Activated CD4-positive, alpha-beta memory T cell treated with anti-CD3 and anti-CD28 coated beads for 36 hours (primary cell): ENCODE results near the gene SGIP1. TPM values are rescaled to one million over a fixed set of nuclear protein-coding genes. Genes with fewer than 3 reads are reported as not detected.
"Not testable (repeated sequence)": the region's sequence is repeated elsewhere in the genome, so short reads cannot be mapped to it uniquely, and the experiment has no call there.

Experiments used
- CTCF ChIA-PET: fragments of 350-600 bp; sonication (Branson Sonifier 250); formaldehyde crosslinking; loops from one replicate; lab custom pipeline; 2021; ENCODE audit warnings: antibody characterized with exemption, inconsistent platforms; lab: Charles Lee
- POLR2A ChIA-PET: fragments of 350-600 bp; sonication (Branson Sonifier 250); formaldehyde crosslinking; loops from one replicate; lab custom pipeline; 2021; ENCODE audit warnings: antibody characterized with exemption; lab: Charles Lee
- DNase-seq: peaks from one replicate; pipeline ENCODE4 v3.0.0-alpha.2; 2020
- H3K27ac Mint-ChIP-seq: one replicate; pipeline ENCODE4 v1.8.0; 2021; ENCODE audit warnings: mixed read lengths
- H3K27me3 Mint-ChIP-seq: one replicate; pipeline ENCODE4 v1.8.0; 2021; ENCODE audit warnings: mixed read lengths
- H3K36me3 Mint-ChIP-seq: one replicate; pipeline ENCODE4 v1.8.0; 2021; ENCODE audit warnings: mixed read lengths
- H3K4me1 Mint-ChIP-seq: one replicate; pipeline ENCODE4 v1.8.0; 2021; ENCODE audit warnings: low read depth, mixed read lengths
- H3K4me3 Mint-ChIP-seq: one replicate; pipeline ENCODE4 v1.8.0; 2021; ENCODE audit warnings: mild to moderate bottlenecking, mixed read lengths
- H3K9me3 Mint-ChIP-seq: one replicate; pipeline ENCODE4 v1.8.0; 2021; ENCODE audit warnings: mixed read lengths
- intact Hi-C: fragments of 100-400 bp; cut with micrococcal nuclease; formaldehyde crosslinking; loops from one replicate; pipeline ENCODE4 v1.15.1; 2023
- total RNA-seq, 2 experiments: library from RNA; stranded (reverse); gene quantifications; one replicate each; pipeline ENCODE4 v1.2.3, GENCODE V29; 2021

SGIP1 gene
- total RNA-seq, 2 experiments from 2014 or later, result 0.05 TPM; not detected in 1

- CTCF ChIA-PET, result interaction anchor here (0.7 to 1.6 kb wide), 5 partner anchors 9 to 379 kb away, joined by 3 to 8 read pairs (median 4); no protein-coding TSS in a partner anchor
- peak overlapping the region; percentile 13 for H3K27ac Mint-ChIP-seq
- peak overlapping the region; percentile 7 for H3K4me3 Mint-ChIP-seq
- POLR2A ChIA-PET, result no interaction called here
- no peaks in the 10 kb centered on the region for H3K36me3 Mint-ChIP-seq
- intact Hi-C loops, result loop anchor here (1.0 to 2.0 kb wide), 3 partner anchors 18 to 211 kb away; no protein-coding TSS in a partner anchor
- peaks cover 33% of the 10 kb centered on the region for H3K4me1 Mint-ChIP-seq
- DNase-seq, result no peak
- no peaks in the 10 kb centered on the region for H3K27me3 Mint-ChIP-seq
- no peaks in the 10 kb centered on the region for H3K9me3 Mint-ChIP-seq
These were observed 236.3 kb downstream of the SGIP1 start for GRCh38 chr1:66770240-66770639.

- intact Hi-C loops, result loop anchor here (1.0 to 2.0 kb wide), 3 partner anchors 18 to 210 kb away; no protein-coding TSS in a partner anchor
- Mint-ChIP-seq H3K27me3 (no peaks in the 10 kb centered on the region), H3K4me1 (peaks cover 33% of the 10 kb centered on the region), H3K9me3 (no peaks in the 10 kb centered on the region), H3K36me3 (no peaks in the 10 kb centered on the region), H3K4me3 (peak overlapping the region; percentile 7), H3K27ac (peak overlapping the region; percentile 13)
- DNase-seq, result no peak
- ChIA-PET CTCF (interaction anchor here (1.0 to 1.6 kb wide), 3 partner anchors 9 to 160 kb away, joined by 3 to 8 read pairs (median 3); no protein-coding TSS in a partner anchor), POLR2A (no interaction called here)
These were observed 236.7 kb downstream of the SGIP1 start for GRCh38 chr1:66770694-66771093.

DNA sequence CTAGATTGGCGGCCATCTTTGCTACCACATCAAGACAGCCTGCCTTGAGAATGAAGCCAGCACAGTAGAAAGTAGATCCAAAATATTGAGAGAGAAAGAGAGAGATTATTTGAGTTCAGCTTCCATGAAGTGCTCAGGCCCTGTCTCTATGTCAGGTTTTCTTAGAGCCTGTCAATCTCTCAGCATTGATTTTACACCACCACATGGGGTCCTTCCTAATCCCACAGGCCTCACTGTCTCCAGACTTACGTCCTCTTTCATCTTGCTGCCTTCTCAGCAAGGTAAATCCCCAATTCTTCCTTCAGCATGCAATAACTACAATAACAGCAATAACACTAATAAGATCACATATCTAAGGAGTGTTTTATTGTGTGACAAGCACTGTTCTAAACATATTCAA is 239.3 kb downstream of the SGIP1 start:
- H3K27me3 Mint-ChIP-seq, result no peaks in the 10 kb centered on the region
- CTCF ChIA-PET, result interaction anchor here (0.7 kb wide), 1 partner anchor 20 kb away, joined by 3 read pairs; no protein-coding TSS in a partner anchor
- POLR2A ChIA-PET, result no interaction called here

GRCh38 chr1:66774438-66774837 is 240.5 kb downstream of the SGIP1 start:
- Mint-ChIP-seq H3K9me3 (no peaks in the 10 kb centered on the region), H3K27ac (no peak overlapping the region), H3K4me3 (no peak overlapping the region), H3K27me3 (peaks cover 2% of the 10 kb centered on the region), H3K36me3 (no peaks in the 10 kb centered on the region), H3K4me1 (peaks cover 22% of the 10 kb centered on the region)
- POLR2A ChIA-PET, result no interaction called here
- intact Hi-C loops, result no loop called here
- CTCF ChIA-PET, result no interaction called here
- DNase-seq, result no peak

More for the DNA sequence above, 239.3 kb downstream of the SGIP1 start:
- no peak overlapping the region for H3K27ac Mint-ChIP-seq
- H3K4me3 Mint-ChIP-seq, result no peak overlapping the region
- no peak for DNase-seq
- peaks cover 31% of the 10 kb centered on the region for H3K4me1 Mint-ChIP-seq
- no peaks in the 10 kb centered on the region for H3K9me3 Mint-ChIP-seq
- intact Hi-C loops, result no loop called here
- no peaks in the 10 kb centered on the region for H3K36me3 Mint-ChIP-seq

DNA sequence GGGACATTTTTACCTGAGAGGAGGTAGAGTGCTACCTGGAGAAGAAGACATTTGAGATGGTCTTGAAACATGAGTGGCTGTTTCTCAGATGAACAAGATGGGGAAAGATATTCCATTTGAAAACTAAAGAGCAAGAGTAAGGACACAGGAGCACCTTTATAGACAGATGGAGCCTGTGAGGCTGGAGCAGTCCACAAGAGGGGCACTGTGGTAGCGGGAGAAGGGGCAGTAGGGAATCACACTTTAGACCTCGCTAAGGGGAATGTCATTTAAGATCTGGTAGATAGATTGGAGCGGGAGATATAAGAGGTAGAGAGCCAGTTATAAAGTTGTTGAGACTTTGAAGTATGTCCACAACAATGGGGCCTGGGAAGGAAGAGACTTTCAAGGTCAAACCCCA is 241.7 kb downstream of the SGIP1 start:
- ChIA-PET POLR2A (interaction anchor here (0.6 kb wide), 1 partner anchor 274 kb away, joined by 3 read pairs; no protein-coding TSS in a partner anchor), CTCF (no interaction called here)
- peaks cover 10% of the 10 kb centered on the region for H3K4me1 Mint-ChIP-seq
- intact Hi-C loops, result no loop called here
- no peak for DNase-seq
- H3K27me3 Mint-ChIP-seq, result peaks cover 3% of the 10 kb centered on the region
- H3K27ac Mint-ChIP-seq, result no peak overlapping the region
- no peaks in the 10 kb centered on the region for H3K9me3 Mint-ChIP-seq
- no peaks in the 10 kb centered on the region for H3K36me3 Mint-ChIP-seq
- H3K4me3 Mint-ChIP-seq, result no peak overlapping the region

DNA sequence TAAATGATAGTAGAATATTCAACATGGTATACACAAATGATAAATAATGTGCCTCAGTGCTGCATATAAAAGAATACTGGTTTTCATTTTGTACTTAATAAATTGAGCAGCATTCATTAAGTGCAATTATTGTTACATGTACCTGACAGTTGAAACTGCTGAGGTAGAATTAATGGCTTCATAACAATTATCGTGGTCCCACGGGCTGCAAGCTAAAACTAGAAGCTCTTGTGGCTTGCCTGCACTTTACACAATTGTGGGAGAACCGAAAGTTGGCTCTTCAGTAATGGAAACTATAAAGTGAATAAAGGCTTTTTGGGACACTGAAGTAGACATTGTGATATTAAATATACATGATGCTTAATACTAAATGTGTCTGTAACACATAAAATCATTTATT is 243.9 kb downstream of the SGIP1 start:
- Mint-ChIP-seq H3K27ac (no peak overlapping the region), H3K27me3 (peaks cover 3% of the 10 kb centered on the region), H3K36me3 (no peaks in the 10 kb centered on the region), H3K4me1 (no peaks in the 10 kb centered on the region), H3K4me3 (no peak overlapping the region), H3K9me3 (no peaks in the 10 kb centered on the region)
- no peak for DNase-seq
- intact Hi-C loops, result no loop called here
- CTCF ChIA-PET, result interaction anchor here (2.1 kb wide), 1 partner anchor 12 kb away, joined by 9 read pairs; no protein-coding TSS in a partner anchor
- POLR2A ChIA-PET, result no interaction called here

DNA sequence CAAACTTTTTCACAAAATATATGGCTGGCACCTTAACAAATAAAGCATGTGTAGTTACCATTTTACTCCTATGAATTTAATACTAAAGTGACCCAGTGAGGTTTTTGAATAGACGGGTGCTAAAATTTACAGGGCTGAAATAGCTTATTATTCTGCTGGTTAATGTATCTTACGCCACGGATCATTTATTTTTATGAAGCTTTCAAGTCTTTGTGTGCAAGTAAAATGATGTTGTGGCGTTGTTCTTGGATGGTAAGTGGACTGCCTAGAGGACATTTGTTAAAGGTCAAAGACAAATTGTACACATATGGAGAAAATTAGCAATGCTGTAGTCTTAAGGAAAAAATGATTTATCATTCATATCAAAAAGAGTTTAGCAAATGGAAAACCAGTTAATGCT is 244.3 kb downstream of the SGIP1 start:
- POLR2A ChIA-PET, result no interaction called here
- H3K9me3 Mint-ChIP-seq, result no peaks in the 10 kb centered on the region
- H3K36me3 Mint-ChIP-seq, result no peaks in the 10 kb centered on the region
- no peak overlapping the region for H3K4me3 Mint-ChIP-seq
- H3K27ac Mint-ChIP-seq, result no peak overlapping the region
- peaks cover 3% of the 10 kb centered on the region for H3K27me3 Mint-ChIP-seq
- intact Hi-C loops, result no loop called here
- CTCF ChIA-PET, result interaction anchor here (2.1 kb wide), 1 partner anchor 13 kb away, joined by 9 read pairs; no protein-coding TSS in a partner anchor
- DNase-seq, result no peak
- no peaks in the 10 kb centered on the region for H3K4me1 Mint-ChIP-seq

DNA sequence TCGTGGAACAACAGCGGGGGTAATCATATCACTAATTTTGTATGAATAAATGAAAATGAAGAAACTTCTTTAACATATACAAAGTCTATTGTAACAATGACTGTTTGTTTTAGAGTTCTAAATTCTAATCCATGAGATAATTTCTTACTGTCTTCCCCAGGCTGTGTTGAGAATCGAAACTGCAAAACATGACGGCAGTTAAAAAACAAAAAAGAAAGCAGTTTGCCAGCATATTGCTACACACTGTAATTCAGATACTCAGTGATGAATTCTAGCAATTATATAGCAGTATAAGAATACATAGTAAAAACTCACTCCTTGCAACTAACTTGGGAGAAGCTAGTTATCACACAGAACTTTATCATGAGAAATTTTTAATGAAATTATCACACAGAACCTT is 245.0 kb downstream of the SGIP1 start:
- no peak for DNase-seq
- POLR2A ChIA-PET, result no interaction called here
- Mint-ChIP-seq H3K4me3 (no peak overlapping the region), H3K9me3 (no peaks in the 10 kb centered on the region), H3K36me3 (no peaks in the 10 kb centered on the region), H3K27ac (no peak overlapping the region), H3K27me3 (peaks cover 3% of the 10 kb centered on the region), H3K4me1 (no peaks in the 10 kb centered on the region)
- intact Hi-C loops, result no loop called here
- CTCF ChIA-PET, result interaction anchor here (1.0 kb wide), 1 partner anchor 9 kb away, joined by 3 read pairs; no protein-coding TSS in a partner anchor

DNA sequence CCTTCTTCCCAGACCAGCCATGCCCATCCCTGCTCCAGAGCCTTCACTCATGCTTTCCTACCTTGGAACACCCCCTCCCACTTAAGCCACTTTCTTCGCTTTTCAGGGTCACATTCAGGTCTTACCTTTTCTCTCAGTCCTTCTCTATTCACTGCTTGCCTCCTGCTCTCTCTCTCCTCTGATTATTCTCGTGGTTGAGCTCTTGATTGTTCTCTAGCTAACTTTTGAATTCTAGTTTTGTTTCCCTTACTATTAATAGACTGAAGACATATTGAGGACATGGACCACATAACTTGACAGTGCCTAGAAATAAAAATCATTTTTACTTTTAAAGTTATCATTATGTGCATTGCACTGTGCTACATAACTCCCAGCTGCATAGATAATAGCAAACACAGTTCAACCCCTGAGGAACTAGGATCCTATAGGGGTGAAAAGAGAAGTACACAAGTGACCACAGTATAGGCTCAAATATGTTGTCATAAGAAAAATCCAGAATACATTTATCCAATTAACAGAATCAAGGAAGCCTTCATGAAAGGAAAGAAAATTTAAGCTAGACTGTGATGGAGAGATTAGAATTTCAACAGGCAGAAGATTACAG is 245.6 kb downstream of the SGIP1 start:
- H3K36me3 Mint-ChIP-seq, result no peaks in the 10 kb centered on the region
- no peak overlapping the region for H3K4me3 Mint-ChIP-seq
- POLR2A ChIA-PET, result no interaction called here

GRCh38 chr1:66785800-66786199 is 251.8 kb downstream of the SGIP1 start:
- H3K9me3 Mint-ChIP-seq, intact Hi-C loops, POLR2A ChIA-PET, CTCF ChIA-PET, H3K4me3 Mint-ChIP-seq, H3K27me3 Mint-ChIP-seq, DNase-seq, H3K27ac Mint-ChIP-seq, H3K36me3 Mint-ChIP-seq: not testable (repeated sequence)
- peaks cover 14% of the 10 kb centered on the region for H3K4me1 Mint-ChIP-seq

More for the DNA sequence above, 245.6 kb downstream of the SGIP1 start:
- no peak overlapping the region for H3K27ac Mint-ChIP-seq
- intact Hi-C loops, result no loop called here
- CTCF ChIA-PET, result interaction anchor here (1.0 kb wide), 1 partner anchor 10 kb away, joined by 3 read pairs; no protein-coding TSS in a partner anchor
- H3K9me3 Mint-ChIP-seq, result peaks cover 4% of the 10 kb centered on the region
- H3K4me1 Mint-ChIP-seq, result no peaks in the 10 kb centered on the region
- H3K27me3 Mint-ChIP-seq, result peaks cover 3% of the 10 kb centered on the region
- DNase-seq, result no peak

- no peak overlapping the region for H3K4me3 Mint-ChIP-seq
- ChIA-PET POLR2A (no interaction called here), CTCF (no interaction called here)
- no peak for DNase-seq
- H3K4me1 Mint-ChIP-seq, result peaks cover 14% of the 10 kb centered on the region
- no peaks in the 10 kb centered on the region for H3K36me3 Mint-ChIP-seq
- no peaks in the 10 kb centered on the region for H3K27me3 Mint-ChIP-seq
- H3K9me3 Mint-ChIP-seq, result peaks cover 4% of the 10 kb centered on the region
- intact Hi-C loops, result loop anchor here (1.0 to 2.0 kb wide), 2 partner anchors 17 to 141 kb away; no protein-coding TSS in a partner anchor
- no peak overlapping the region for H3K27ac Mint-ChIP-seq
These were observed 253.7 kb downstream of the SGIP1 start for GRCh38 chr1:66787641-66788040.

DNA sequence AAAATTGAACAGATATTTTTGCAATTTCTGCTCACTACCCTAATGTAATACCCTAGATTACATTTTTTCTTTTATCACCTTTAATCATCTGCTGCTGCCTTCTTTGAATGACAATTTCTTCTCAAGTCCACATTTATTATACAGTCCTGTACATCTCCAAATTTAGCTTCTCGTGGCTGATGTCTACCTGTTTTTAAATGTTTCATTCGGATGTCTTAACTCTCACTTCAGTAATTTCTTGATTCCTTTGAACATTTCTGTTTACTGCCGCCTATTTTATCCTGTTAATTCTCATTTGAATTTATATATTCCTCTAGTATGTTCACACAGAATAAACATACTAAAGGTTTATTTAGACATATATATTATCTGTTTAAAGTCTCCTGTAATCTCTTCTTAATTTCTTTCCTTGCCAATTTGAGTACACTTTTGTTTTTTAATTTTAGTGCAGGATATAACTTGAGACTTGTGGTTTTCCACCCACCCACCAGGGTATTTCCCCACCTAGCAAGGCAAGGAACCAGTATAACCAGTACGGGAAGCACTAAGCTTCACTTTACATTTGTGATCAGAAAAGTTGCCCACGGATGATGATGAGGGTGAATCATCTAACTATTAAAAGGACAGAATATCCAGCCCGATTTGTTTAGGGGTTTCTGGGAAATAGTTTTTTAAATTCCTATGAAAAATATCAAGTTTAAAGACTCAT is 254.4 kb downstream of the SGIP1 start:
- H3K27ac Mint-ChIP-seq, result peak overlapping the region; percentile 62
- H3K4me1 Mint-ChIP-seq, result peaks cover 14% of the 10 kb centered on the region
- intact Hi-C loops, result loop anchor here (1.0 to 2.0 kb wide), 2 partner anchors 18 to 140 kb away; no protein-coding TSS in a partner anchor
- peaks cover 4% of the 10 kb centered on the region for H3K9me3 Mint-ChIP-seq
- ChIA-PET POLR2A (no interaction called here), CTCF (interaction anchor here (0.6 kb wide), 1 partner anchor 131 kb away, joined by 3 read pairs; no protein-coding TSS in a partner anchor)
- H3K27me3 Mint-ChIP-seq, result no peaks in the 10 kb centered on the region
- H3K4me3 Mint-ChIP-seq, result peak overlapping the region; percentile 44
- no peaks in the 10 kb centered on the region for H3K36me3 Mint-ChIP-seq
- DNase-seq, result peak; percentile 78
